C4-2B (cell line): Measurements from ENCODE around the gene KAZALD1.

Source experiments
- H3K27ac ChIP-seq: fragments of 450-650 bp; 2 replicates; pipeline ENCODE4 v1.5.1; 2017
- CTCF ChIP-seq: fragments of 450-650 bp; conservative IDR thresholded peaks from 2 replicates; pipeline ENCODE4 v1.5.1; 2017; ENCODE audit warnings: mild to moderate bottlenecking
- ZFX ChIP-seq: fragments of 450-650 bp; IDR thresholded peaks from 2 replicates; pipeline ENCODE4 v1.6.1; 2017

KAZALD1 gene

DNA sequence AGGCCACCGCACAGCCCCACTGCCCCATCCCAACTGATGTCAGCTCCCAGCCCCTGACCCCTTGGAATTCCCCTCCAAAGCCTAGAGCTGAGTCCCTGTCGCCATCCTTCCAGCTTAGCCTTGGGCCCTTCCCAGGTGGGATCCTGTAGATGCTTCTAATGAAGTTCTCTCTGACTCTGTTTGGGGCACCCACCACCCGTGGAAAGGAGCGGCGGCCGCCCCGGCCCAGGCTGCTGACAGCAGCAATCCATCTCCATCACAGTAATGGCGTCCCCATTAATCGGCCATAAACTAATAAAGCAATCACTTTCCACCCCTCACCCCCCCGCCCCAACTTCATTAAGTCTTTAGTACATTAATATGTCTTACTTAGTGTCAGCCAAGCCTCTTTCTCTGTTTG lies 25.6 kb downstream of the KAZALD1 start:
- H3K27ac ChIP-seq, result no peak overlapping the region
- TF ChIP-seq ZFX (no peak), CTCF (no peak)

DNA sequence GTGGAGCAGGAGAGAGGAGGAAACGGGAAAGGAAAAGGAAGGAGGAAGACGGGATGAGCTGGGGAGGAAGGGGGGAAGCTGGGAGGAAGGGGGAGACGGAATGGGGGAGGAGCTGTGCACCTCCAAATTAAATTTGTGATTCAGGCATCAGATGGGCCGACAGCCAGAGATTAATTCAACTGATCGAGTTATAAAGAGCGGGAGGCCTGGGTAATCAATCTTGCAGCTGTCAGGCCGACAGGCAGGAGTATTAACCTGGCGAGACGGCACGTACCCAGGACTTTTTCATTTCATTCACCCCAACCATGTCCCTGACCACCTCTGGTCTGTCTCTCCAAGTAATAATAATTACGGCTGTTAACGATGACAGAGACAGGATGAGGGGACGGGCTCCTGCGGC lies 26.2 kb downstream of the KAZALD1 start:
- H3K27ac ChIP-seq, result no peak overlapping the region
- TF ChIP-seq ZFX, result no peak
- TF ChIP-seq CTCF, result no peak

- no peak overlapping the region for H3K27ac ChIP-seq
These were observed 27.9 kb downstream of the KAZALD1 start for GRCh38 chr10:101089520-101090299.

GRCh38 chr10:101090597-101090996 lies 28.8 kb downstream of the KAZALD1 start:
- no peak overlapping the region for H3K27ac ChIP-seq
- TF ChIP-seq ZFX (no peak), CTCF (no peak)

More at GRCh38 chr10:101089520-101090299, 27.9 kb downstream of the KAZALD1 start:
- TF ChIP-seq ZFX (no peak), CTCF (no peak)

- TF ChIP-seq CTCF (no peak), ZFX (no peak)
- H3K27ac ChIP-seq, result no peak overlapping the region
These were observed 29.9 kb downstream of the KAZALD1 start for GRCh38 chr10:101091546-101092290.

GRCh38 chr10:101092881-101093354 lies 31.1 kb downstream of the KAZALD1 start:
- H3K27ac ChIP-seq, result peak overlapping the region; percentile 31
- no peak for TF ChIP-seq ZFX
- no peak for TF ChIP-seq CTCF
